GM20431 (cell line): Measurements from ENCODE around the gene CADM1.

ENCODE experiments used
- in situ Hi-C: fragments of 300-500 bp; cut with MseI, MboI; formaldehyde crosslinking; loops from one replicate; pipeline ENCODE4 v1.15.0; 2020; ENCODE audit warnings: low sequenced_read_pairs; ENCODE audit not compliant: unreplicated experiment

The CADM1 gene

GRCh38 chr11:115518983-115519628, 14.9 kb upstream of the CADM1 start:
- in situ Hi-C loops, result no loop called here

GRCh38 chr11:115515647-115516395, 11.6 kb upstream of the CADM1 start:
- in situ Hi-C loops, result no loop called here

- in situ Hi-C loops, result no loop called here
Measured at GRCh38 chr11:115506954-115507675, 2.9 kb upstream of the CADM1 start.

GRCh38 chr11:115505175-115505574, 960 bp upstream of the CADM1 start:
- in situ Hi-C loops, result no loop called here

- in situ Hi-C loops, result no loop called here
Measured at GRCh38 chr11:115503886-115504275, 334 bp downstream of the CADM1 start.

GRCh38 chr11:115503083-115503885, 931 bp downstream of the CADM1 start:
- in situ Hi-C loops, result no loop called here

GRCh38 chr11:115502636-115503082, 1.6 kb downstream of the CADM1 start:
- in situ Hi-C loops, result no loop called here

- in situ Hi-C loops, result no loop called here
Measured at GRCh38 chr11:115501893-115502589, 2.2 kb downstream of the CADM1 start.

GRCh38 chr11:115501502-115501892, 2.7 kb downstream of the CADM1 start:
- in situ Hi-C loops, result no loop called here

- in situ Hi-C loops, result no loop called here
Measured at GRCh38 chr11:115500547-115501501, 3.4 kb downstream of the CADM1 start.

- in situ Hi-C loops, result no loop called here
Measured at GRCh38 chr11:115499891-115500290, 4.3 kb downstream of the CADM1 start.

GRCh38 chr11:115499241-115499799, 4.9 kb downstream of the CADM1 start:
- in situ Hi-C loops, result no loop called here

- in situ Hi-C loops, result no loop called here
Measured at GRCh38 chr11:115498354-115498753, 5.9 kb downstream of the CADM1 start.

GRCh38 chr11:115497303-115497702, 6.9 kb downstream of the CADM1 start:
- in situ Hi-C loops, result no loop called here

- in situ Hi-C loops, result no loop called here
Measured at GRCh38 chr11:115496892-115497291, 7.3 kb downstream of the CADM1 start.

- in situ Hi-C loops, result no loop called here
Measured at GRCh38 chr11:115493905-115494304, 10.3 kb downstream of the CADM1 start.

- in situ Hi-C loops, result no loop called here
Measured at GRCh38 chr11:115493488-115493887, 10.7 kb downstream of the CADM1 start.

GRCh38 chr11:115489466-115489865, 14.7 kb downstream of the CADM1 start:
- in situ Hi-C loops, result no loop called here
